SKM-1 treated with dmso at 0.1 percent for 144 hours (cell line): ENCODE results near the gene STARD10.

Source experiments
- DNase-seq: peaks from one replicate; lab custom pipeline; 2025; ENCODE audit not compliant: unreplicated experiment; lab: John Stamatoyannopoulos, UW

STARD10 gene

DNA sequence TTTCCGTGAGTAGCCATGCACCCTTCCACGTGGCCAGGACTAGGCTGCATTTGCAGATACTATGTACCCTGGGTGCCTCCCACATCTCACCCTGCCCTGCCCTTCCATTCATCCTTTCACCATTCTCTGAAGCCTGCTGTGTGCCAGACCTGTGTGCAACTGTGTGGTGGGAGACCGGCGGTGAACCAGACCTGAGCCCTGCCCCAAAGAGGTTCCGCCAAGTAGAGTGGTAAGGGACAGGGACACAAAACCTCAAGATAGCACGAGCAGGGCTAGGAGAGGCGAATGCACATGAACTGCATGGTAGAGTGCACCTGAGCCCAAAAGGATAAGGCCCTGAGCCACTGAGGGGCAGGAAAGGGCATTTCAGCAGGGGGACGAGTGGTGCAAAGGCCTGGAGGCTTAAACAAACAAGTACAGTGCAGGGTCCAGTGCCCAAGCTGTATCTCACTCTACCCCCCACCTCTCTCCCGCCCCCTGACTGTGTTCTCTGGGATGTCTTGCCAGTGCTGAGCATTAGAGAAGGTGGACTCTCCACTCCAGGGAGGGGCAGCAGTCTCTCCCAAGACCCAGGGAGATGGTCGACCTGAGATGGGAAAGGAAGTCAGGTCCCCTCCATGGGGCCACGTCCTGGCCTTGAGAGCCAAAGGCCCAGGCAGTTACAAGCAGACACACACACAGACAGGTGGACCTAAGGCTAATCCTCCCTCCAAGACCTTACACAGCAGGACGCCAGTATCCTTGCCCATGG lies 27.5 kb downstream of the STARD10 start:
- DNase-seq, result no peak

GRCh38 chr11:72764503-72764902 lies 29.3 kb downstream of the STARD10 start:
- DNase-seq, result no peak

DNA sequence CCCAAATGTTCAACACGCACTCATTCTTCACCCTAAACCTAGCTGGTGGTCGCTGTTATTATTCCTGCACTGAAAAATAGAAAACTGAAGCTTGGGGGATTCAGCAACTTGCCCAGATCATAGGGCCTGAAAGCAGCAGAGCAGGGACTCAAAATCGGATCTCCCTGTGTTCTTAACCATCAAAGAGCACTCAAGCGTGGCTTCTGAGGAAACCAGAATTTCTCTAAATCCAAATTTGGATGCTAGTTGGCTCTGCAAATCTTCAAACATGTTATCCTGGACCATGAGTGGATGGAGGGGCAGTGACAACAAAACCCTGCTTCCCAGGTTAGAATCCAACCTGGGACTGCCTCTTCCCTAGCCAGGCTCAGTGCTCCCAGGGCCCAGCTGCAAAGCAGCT lies 30.0 kb downstream of the STARD10 start:
- DNase-seq, result no peak

- DNase-seq, result no peak
Measured at GRCh38 chr11:72762641-72763304, 31.1 kb downstream of the STARD10 start.

DNA sequence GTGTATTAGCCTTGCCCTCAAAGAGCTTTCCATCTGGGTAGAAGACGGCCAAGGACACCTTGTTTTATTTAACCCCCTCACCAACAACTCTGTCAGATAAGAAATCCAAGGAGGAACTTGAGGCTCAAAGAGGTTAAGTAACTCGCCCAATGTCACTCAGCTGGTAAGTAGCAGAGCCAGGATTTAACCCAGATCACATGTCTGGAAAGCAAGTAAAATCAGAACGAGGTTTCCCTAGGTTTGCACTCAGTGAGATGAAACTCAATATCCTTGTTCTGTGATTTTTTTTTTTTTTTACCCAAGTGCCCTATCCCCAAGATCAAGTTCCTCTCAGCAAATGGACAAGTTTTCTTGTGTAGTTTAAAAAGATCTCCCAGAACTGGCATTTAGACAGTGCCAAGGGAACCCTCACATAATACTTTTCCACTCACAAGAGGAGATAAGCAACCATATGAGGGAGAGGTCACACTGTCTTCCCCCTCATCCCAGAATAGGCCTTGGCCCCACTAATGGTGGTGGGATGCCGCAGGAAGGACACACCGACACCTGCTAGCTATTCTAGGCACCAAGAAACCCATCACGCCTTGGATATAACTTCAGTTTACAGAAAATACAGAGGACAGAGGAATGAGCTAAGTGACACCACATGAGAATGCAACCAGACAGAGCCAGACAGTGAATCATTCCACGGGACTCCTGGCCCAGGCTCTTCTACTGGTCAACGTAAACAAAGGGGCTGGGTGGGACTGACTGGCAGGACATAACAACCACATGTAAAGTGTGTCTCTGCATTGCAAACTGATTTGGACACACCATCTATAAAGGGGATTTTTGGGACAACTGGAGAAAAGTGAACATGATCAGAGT lies 33.1 kb downstream of the STARD10 start:
- DNase-seq, result no peak

DNA sequence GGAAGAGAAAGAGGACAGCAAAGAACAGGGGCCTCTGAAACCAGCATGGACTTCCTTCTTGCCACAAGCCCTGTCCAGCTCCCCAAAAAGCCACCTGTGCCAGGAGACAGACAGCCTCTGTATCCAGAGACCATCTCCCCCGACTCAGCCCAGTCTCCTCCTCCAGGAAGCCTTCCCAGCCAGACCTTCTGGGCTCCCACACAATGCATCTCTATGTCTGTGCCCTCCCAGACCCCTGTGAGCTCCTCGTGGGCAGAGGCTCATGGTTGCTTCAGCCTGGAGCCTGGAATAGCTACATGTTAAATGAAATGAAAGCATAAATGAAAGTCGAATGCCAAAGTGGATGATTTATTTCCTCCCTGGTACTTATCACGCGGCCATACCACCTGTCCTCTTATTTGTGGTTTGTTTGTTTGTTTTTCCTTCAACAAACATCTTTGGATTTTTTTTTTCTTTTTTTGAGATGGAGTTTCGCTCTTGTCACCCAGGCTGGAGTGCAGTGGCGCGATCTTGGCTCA lies 34.3 kb downstream of the STARD10 start:
- no peak for DNase-seq

DNA sequence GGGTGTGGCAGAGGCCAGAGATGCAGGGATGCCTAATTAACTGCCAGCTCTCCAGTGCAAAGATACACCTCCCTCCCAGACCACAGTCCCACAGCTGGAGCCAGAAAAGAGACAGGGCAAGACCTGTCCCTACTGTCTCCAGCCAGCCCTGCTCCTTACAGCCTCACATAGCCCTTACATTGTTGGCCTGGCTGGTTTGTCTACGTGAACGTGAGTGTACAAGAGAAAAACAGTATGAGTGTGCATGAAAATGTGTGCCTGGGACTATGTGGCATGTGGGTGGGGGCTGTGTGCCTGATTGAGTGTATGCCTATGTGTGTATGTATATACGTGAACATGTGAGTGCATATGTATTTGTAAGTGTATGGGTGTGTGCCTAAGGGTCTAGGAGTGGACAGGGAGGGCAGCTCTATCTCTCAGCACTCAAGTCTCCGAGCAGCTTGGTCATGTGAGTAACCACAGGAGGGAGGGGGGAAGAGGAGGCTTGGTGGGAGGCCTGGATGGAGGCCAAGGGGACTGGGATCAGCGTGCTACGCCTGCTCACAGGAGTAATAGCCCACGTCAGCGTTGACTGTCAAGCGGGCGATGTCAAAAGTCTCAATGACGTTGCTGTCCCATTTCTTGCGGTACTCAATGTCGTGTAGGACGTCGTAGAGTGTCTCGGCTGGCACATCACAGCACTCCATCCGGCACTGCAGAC lies 35.0 kb downstream of the STARD10 start:
- no peak for DNase-seq

- no peak for DNase-seq
Measured at GRCh38 chr11:72758304-72758689, 35.5 kb downstream of the STARD10 start.

- DNase-seq, result no peak
Measured at GRCh38 chr11:72755713-72756285, 38.0 kb downstream of the STARD10 start.

DNA sequence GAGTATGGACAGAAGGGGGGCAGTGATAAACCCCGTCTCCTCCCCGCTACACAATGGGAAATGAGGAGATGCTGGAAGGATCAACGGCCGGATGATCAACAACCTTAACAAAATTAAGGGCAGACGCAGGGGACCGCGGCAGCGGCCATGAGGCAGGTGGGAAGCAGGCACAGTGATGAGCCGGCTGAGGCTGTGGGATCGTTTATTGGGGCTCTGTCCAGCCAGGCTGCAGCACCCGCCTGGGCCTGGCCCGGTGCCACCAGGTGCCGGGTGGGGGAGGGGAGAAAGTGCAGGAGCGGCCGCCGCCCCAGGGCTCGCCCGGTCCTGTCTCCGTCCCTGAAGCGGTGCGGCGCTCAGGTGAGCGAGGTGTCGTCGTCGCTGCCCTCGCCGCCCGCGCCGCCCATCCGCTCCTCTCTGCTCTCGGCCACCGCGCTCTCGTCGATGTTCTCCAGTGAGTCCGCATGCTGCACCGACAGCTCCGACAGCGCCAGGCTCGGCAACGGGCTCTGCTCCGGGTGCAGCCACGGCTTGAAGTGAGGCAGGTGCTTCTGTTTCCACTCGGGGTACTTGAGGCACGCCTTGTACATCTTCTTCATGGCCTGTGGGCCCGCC lies 39.2 kb downstream of the STARD10 start:
- DNase-seq, result no peak

- DNase-seq, result no peak
Measured at GRCh38 chr11:72754149-72754543, 39.7 kb downstream of the STARD10 start.

DNA sequence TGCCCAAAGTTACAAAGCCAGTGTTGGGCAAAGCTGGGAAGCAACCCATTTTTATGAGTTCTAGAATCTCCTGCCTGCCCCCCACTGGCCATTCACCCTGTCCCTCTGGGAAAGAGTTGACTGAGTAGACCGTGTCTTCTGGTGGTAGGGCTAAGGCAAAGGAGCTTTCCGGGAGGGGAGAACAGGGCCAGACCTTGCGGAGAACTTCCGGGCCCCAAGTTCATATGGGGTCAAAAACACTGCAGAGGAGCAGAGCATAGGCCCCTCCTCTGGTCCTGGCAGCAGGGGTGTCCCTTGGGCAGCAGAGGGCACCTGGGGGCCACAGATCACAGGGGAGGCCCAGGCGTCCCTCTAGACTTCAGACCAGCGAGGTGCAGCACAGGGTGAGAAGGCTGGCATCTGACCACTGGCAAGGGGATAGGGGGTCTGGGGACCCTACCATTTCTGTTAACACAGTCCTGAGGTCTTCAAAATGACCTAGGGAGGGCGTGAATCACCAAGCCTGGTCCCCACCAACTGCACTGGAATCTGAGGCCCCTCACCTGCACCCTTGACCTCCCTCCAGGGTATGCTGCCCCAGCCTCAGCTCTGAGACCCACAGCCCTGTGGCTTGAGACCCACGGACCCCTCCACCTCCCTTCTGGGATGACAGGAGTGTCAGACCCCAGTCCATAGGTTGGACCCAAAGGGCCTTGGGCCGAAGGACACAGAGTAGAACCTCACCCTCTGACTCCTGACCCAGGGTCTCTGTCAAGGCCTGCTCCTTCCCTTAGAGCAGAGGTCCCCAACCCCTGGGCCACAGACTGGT lies 40.3 kb downstream of the STARD10 start:
- no peak for DNase-seq

GRCh38 chr11:72752088-72752914 lies 41.5 kb downstream of the STARD10 start, which contains the start of gene ARAP1:
Gene ARAP1, minus strand, starts transcription at chr11:72752408. Its CDS starts 25,280 bp downstream, at chr11:72727128.
- peak; percentile 73 for DNase-seq

DNA sequence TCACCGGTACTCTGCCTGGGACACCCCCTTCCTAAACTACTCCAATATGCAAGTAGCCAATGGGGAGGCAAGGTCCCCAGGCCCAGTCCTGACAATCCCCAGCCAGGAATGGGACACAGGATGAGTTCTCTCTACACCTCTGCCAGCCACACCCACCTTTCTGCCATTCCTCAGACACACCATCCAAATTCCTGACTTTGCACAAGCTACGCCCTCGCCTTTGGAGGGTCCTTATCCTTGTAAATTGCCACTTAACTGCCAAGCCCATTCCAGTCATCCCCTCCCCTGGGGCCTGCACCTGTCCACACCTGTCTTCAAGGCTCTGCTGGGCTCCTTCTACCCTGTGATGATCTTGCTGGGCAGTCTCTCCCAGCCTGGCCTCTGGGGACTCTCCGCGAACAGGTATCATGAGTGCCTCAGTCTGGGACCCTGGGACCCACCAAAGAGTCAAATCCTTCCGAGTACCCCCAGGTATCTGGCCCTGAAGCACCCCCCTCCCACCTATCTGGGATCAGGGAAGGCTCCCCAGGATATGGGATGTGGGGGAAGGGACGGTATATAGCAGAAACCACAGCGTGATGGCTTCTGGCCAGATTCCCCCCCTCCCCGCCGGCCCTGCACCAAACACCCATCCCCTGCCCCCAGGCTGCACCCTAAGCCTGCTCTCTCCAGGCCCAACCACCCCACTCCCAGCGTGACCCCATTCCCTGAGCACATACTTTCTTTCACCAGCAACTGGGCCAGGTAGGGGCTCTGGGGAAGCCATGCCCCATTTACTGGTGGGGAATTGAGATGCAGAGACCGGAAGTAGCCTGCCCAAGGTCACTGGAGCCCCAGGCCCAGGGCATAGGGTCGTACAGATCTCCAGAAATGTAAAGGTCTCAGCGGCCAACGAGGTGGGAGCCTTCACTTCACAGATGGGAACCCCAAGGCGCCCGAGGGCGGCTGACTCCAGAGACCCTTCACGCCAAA lies 42.4 kb downstream of the STARD10 start:
- no peak for DNase-seq

DNA sequence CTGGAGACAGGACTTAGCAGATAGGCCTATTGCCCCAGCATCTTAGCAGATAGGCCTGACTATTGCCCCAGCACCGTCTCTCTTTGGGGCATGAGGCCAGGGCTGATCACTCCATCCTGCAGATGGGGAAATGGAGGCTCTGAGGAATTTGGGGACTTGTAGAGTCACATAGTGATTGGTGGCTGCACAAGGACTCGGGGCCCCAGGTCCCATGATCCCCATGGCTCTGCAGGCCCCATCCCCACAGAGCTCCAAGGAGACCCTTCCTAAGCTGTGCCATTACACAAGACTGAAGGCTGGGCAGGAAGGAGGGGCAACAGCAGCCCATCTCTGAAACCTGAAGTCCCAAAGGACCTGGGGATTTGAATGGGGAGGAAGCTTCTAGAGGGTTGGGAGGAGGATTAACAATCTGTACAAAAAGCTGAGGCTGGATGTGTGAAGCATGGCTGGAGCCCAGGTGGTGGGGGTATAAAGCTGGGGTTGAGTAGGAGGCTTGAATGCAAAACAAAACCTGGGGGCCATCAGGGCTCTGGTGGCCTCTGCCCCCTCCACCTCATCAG lies 43.2 kb downstream of the STARD10 start:
- DNase-seq, result no peak

- DNase-seq, result no peak
Measured at GRCh38 chr11:72750086-72750485, 43.8 kb downstream of the STARD10 start.

DNA sequence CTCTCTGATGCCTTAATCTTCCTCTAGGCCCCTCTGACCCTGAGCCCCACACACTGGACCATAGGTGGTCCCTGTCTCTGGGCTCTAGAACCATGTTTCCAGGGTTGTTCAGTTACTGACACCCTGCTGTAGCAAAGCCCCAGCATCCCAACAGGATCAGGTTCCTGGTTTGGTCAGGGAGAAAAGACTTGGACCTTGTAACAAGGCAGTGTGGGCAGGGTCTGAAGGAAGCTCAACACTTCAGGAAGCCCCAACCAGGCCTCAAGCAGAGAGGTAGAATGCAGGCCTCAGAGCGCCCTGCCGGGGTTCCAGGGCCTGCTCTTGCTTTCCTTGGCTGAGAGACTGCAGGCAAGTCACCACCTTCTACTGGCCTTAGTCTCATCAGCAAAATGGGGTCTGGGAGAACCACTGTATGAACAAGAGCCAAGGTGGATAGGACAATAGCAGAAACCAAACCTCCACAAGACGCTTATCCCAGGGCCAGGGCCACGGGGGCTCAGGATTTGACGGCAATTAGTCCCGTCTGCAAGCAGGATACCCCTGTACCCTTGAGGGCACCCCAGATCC lies 46.5 kb downstream of the STARD10 start:
- no peak for DNase-seq
